HS-5 (cell line): ENCODE data around the gene ATP8B4.
"Not testable (repeated sequence)": the region's sequence is repeated elsewhere in the genome, so short reads cannot be mapped to it uniquely, and the experiment has no call there.

Experiments used
- DNase-seq: peaks from one replicate; pipeline ENCODE4 v3.0.0-alpha.2; 2012; ENCODE audit warnings: low read depth

The ATP8B4 gene

DNA sequence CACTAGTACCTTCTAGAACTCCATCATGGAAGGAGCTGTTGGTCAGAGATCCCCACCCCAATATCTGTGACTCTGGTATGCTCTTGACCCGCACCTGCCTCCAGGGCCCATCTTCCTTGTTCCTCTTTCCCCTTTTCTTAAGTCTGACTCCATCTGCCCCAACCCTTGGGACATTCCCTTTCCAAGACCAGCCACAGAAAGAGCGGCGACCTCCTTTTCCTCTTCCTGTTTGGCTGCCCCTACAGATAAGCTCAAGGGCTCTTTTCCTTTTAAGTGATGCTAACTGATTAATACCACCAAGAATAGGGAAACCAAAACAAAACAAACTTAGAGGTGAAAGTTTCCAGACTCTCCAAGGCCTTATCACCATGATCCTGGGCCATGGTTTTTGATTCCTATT is 21.9 kb upstream of the ATP8B4 start:
- DNase-seq, result no peak

DNA sequence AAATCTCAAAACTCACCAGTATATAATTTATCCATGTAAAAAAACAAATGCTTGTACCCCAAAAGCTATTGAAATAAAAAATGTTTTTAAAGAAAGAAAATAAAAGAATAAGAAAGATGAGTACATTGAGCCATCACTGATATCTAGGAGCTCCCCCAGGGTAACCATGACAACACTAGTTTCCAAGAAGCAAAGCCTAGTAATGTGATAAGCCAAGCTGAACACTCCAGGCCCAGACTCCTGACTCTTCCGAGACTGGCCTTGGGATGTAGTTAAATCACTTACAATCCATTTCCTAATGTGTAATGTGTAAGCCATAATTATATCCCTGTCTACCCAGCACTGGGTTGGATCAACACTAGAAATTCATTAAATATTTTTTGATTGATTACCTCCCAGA is 21.1 kb upstream of the ATP8B4 start:
- no peak for DNase-seq

DNA sequence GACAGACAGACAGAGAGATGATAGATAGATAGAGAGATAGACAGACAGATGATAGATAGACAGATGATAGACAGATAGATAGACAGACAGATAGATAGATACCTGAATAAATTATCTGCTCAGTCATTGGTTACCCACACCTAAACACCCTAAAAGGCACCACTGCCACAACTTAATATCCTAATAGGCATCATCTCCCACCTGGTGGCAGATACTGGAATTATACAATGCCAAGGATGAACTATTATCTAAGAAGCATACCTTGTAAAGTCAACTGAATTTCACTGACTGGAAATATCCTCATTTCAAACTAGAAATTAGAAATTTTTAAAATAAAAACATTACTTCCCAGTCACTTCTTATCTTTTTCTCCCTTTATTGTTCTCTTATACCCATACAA is 19.4 kb upstream of the ATP8B4 start:
- no peak for DNase-seq

- no peak for DNase-seq
Measured at GRCh38 chr15:50137893-50138292, 18.9 kb upstream of the ATP8B4 start.

GRCh38 chr15:50137330-50137761 is 18.3 kb upstream of the ATP8B4 start:
- peak; percentile 99 for DNase-seq

DNA sequence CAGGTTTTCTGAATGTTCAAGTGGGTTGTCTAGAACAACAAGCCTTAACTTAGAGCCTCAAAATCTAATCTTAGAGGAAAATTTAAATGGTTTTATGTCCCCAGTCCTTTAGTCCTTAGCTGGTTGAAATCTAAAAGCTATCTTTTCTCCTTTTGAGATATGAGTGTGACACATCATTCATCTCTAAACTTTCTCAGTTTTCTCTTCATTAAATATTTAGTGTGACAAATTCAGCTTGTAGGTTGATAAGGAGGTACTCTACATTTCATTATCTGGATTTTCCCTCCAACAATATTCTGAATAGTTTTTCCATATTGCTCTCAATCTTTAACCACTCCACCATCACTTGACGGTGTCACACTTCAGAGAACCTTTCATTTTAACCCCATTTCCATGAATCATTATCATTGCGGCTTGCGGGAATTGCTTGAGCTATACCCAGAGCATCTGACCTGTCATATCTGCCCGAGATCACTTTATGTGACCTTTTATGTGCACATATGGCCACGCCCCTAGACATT is 16.1 kb upstream of the ATP8B4 start:
- DNase-seq, result no peak

DNA sequence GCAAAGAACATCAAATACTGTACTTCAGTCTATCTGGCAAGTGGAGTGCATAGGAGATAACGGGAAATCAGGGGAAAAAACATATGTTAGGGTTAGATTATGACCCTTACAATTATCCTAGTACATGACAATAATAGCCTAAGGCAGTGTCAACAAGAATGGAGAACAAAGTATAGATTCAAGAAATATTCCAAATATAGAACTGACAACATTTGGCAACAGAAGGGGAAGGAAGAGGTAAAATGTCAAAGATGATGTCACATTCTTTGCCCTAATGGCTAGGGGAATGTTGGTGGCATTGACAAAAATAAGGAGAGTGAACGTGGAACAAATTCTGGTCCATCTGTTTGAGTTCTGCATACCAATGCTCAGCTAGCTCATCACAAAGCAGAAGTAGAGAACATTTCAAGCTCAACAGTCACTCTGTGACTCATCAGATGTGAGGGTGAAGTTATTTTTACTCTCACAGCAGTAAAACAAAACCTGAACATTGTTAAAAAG is 15.5 kb upstream of the ATP8B4 start:
- DNase-seq, result peak; percentile 53

DNA sequence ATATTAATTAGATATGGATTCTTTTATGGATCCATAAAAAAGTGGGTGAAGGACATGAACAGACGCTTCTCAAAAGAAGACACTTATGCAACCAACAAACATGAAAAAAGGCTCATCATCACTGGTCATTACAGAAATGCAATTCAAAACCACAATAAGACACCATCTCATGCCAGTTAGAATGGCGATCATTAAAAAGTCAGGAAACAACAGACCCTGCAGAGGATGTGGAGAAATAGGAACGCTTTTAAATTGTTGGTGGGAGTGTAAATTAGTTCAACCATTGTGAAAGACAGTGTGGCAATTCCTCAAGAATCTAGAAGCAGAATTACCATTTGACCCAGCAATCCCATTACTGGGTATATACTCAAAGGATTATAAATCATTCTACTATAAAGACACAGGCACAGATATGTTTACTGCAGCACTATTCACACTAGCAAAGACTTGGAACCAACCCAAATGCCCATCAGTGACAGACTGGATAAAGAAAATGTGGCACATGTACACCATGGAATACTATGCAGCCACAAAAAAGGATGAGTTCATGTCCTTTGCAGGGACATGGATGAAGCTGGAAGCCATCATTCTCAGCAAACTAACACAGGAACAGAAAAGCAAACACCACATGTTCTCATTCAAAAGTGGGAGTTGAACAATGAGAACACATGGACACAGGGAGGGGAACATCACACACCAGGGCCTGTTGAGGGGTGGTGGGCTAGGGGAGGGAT is 13.4 kb upstream of the ATP8B4 start:
- DNase-seq, result not testable (repeated sequence)

DNA sequence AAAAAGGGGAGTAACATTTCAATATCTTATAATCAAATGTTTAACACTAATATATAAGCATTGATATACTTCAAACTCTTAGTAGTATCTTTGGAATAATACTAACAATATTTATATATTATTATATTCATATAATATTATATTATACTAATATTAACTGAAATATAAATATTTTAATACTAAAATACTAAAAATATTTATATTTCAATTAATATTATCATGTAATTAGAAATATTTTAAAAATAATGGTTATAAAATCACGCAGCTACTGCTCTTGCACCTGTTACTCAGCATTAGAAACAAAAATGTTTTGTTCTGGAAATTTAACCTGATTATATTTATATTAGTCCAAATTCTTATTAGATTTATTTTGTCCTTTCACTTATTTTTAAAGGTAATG is 12.6 kb upstream of the ATP8B4 start:
- no peak for DNase-seq

DNA sequence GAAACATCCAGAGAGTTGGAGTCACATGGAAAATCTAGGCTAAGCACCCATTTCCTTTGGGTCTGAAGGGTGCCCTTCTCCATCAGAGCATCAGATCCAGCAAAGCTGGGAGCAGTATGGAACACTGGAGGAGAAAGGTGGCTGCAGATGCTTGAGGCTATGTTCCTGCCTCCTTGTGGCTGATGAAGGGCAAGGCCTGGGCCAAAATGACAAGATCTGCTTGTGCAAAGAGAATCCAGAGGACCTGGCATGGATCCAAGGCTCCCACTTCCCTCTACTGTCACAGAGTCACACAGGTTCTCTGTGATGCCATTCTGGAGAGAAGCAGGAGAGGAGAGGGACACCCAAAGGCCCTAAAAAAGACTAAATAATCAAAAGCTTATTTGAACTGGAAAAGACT is 9.2 kb upstream of the ATP8B4 start:
- DNase-seq, result no peak

DNA sequence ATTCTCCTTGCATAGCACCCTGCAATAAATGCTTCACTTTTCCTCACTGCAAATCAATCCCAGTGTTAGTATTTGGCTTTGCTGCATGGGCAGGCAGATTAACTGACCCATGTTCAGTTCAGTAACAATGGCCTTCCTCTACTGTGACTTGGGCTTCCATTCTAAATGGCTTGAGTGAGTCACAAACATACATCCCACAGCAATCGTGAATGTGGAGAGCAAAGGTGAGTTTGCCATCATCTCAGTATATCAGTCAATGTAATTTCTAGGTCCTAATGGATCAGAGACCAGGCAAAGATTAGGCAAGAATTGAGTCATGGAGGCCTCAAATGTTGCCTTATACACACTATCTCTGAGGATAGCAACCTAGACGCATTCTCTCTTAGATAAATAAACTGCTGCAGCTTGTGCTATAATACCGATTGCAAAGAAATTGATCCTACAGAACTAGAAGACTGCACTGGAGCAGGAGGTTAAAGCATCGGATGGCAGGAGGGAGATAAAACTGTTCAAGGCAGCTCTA is 8.3 kb upstream of the ATP8B4 start:
- no peak for DNase-seq

DNA sequence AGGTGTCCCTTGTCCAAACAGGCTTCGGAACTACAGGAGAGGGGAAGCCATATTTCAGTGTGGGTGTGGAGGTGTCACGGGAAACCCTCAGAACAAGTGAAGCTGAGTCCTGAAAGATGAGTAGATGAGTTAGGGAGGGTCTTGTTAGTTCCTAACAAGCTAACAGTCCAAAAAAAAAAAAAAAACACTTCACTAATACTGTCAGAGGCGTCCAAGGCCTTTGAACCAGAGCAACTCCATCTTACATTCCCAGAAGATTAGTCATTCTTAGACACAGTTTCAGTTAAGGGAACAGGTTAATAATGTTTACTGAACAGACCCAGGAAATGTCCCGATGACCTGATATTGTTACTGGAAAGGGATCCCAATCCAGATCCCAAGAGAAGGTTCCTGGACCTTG is 7.0 kb upstream of the ATP8B4 start:
- DNase-seq, result no peak

DNA sequence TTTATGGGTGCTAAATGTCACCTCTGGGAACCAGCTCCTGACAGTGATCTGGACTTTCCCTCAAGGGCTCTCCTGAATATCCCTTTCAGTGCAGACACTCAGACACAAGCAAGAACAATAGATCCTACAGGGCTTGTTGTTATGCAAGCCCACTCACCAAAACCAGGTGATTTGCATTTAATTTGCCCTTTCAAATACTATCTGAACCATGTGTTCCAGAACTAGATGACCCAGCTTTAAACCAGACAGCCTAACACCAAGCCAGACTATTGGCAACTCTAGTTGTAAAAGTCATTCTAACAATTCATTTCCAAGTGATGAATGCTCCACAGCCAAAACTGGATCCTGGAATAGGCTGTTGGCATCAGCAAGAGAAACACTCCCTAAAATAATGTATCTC is 5.6 kb upstream of the ATP8B4 start:
- DNase-seq, result no peak

- no peak for DNase-seq
Measured at GRCh38 chr15:50123861-50124557, 5.0 kb upstream of the ATP8B4 start.

- DNase-seq, result no peak
Measured at GRCh38 chr15:50120729-50121128, 1.7 kb upstream of the ATP8B4 start.

- no peak for DNase-seq
Measured at GRCh38 chr15:50117431-50118027, 1.5 kb downstream of the ATP8B4 start.

DNA sequence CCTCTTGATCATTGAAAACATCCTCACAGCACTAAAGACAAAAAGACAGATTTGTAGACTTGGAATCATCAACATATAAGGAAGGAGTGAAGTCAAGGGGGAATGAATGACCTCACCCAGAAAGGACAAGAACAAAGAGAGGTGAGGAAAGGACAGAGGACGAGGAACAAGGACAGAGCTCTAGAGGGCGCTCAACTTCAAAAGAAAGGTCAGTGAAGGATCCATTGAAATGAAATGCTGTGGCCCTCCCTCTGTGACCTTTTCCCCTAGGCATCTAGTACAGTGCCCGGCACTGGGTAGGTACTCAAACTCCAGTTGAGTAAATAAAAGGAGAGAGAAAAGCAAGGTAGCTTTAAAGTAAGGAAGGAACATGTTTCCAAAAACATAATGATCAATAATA is 2.6 kb downstream of the ATP8B4 start:
- DNase-seq, result no peak

DNA sequence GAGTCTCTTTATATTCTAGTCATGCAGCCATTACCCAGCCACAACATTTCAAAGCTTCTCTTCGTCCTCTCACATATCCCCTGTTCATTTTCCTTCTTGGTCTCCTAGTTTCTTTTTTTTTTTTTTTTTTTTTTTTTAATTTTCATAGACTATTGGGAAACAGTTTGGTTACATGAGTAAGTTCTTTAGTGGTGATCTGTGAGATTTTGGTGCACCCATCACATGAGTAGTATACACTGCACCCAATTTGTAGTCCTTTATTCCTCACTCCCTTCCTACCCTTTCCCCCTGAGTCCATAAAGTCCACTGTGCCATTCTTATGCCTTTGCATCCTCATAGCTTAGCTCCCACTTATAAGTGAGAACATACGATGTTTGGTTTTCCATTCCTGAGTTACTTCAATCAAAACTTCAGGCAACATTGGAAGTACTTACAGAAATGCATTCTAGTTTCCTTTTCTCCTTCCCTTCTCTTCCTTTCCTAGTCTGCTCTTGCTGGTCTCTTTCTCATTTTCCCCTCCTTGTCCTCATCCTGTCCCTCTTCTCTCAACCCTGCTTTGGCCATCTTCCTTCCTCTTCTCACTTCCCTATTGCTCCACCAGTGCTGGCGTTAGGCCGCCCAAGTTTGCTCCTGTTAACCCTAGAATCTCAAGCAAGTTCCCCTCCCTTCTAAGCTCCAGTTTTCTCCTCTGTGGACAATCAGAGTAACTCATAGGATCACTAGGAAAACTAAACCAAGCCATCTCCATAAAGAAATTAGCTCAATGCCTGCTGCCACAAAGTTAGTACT is 4.8 kb downstream of the ATP8B4 start:
- DNase-seq, result no peak

DNA sequence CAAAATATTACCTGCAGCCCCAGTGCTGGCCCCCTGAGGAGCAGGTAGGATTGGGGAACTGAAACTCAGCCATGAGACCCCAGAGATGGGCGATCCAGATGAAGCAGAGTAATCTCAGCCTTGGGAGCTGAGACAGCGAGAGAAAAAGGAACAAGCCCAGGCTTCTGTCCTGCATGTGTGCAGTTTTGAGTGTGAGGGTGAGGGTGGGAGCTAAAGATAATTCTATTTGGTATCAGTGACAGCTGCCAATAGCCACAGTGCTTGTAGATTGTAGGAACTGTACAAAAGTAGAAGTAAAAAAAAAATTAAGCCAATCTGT is 5.9 kb downstream of the ATP8B4 start:
- DNase-seq, result no peak

DNA sequence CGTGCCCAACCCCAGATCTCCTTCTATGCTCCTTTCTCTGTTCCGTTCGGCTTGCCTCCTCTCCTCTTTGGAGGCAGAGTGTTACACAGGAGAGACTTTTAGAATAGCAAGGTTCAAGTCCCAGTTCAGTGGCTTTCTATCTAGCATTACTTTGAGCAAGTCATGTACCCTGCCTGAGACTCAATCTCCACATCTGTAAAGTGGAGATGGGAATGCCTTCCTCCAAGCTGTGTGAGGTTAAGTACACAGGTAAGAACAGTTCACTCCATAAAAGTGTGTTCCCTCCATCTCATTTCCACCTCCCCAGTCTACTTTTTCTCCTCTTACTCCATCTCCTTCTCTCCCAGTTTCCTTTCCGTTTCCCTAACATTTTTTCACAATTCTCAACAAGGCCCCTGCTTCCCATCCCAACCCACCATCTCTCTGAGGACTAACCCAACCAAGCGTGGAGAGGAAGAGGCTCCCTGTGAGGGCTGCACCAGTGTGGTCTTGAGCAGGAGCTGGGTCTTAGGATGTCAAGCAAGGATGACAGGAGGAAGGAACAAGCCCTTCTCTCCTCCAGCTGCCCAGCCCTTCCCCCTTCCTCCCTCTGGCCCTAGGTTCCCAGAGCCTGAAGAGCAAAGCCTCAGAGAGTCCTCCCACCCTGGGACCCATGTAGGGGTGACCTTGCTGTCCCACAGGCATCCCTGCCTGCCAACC is 6.4 kb downstream of the ATP8B4 start:
- DNase-seq, result no peak

- no peak for DNase-seq
Measured at GRCh38 chr15:50110285-50110684, 8.7 kb downstream of the ATP8B4 start.
